ENCODE results near the gene KCNMA1.

DNA sequence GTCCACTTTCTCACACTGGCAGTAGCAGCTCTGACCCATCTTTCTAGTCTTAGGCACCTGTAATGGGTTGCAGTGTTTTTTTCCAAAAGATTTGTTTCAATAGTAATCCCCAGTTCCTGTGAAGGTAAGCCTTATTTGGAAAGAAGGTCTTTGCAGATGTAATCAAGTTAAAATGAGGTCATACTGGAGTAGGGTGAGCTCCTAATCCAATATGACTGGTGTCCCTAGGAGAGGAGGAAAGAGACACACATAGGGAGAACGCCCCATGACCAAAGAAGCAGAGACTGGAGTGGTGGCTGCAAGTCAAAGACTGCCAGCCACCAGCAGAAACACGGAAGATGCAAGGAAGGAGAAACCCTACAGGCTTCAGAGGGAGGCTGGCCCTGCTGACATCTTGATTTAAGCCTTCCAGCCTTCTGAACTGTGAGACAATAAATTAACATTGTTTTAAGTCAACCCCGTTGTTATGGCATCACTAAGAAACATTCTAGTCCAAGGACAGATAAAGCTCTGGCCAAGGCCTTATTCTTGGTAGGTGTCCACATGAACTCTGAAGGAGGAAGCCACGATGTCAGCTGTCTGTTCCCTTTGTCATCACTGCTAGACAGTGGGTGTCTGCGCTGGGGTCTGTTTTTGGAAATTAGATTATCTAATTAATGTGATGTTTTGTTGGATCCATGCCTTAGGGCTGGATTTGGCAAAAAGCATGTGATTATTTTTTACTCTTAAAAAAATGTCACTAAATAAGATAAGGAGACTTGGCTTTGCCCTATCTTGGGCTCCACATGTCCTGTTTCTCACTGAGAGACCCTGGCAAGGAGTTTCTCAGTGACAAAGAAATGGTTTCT lies 214.9 kb downstream of the KCNMA1 start:
- TF ChIP-seq, protein P1, sequence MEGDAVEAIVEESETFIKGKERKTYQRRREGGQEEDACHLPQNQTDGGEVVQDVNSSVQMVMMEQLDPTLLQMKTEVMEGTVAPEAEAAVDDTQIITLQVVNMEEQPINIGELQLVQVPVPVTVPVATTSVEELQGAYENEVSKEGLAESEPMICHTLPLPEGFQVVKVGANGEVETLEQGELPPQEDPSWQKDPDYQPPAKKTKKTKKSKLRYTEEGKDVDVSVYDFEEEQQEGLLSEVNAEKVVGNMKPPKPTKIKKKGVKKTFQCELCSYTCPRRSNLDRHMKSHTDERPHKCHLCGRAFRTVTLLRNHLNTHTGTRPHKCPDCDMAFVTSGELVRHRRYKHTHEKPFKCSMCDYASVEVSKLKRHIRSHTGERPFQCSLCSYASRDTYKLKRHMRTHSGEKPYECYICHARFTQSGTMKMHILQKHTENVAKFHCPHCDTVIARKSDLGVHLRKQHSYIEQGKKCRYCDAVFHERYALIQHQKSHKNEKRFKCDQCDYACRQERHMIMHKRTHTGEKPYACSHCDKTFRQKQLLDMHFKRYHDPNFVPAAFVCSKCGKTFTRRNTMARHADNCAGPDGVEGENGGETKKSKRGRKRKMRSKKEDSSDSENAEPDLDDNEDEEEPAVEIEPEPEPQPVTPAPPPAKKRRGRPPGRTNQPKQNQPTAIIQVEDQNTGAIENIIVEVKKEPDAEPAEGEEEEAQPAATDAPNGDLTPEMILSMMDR (IDR thresholded peaks at IDR 0.05; ENCODE audit: insufficient read depth, low read length, poor library complexity, severe bottlenecking): no peak
- no peak for TF ChIP-seq EZH2phosphoT487 (conservative IDR thresholded peaks at IDR 0.05; ENCODE audit: low read length)

All from SU-DHL-6 (cell line).